ENCODE measurements around the gene CYFIP2. TPM values are rescaled to one million over a fixed set of nuclear protein-coding genes. Genes with fewer than 3 reads are reported as not detected.

CYFIP2 gene
- total and polyA plus RNA-seq, 4 experiments from 2014 or later = 317 to 516 (median 379) TPM

DNA sequence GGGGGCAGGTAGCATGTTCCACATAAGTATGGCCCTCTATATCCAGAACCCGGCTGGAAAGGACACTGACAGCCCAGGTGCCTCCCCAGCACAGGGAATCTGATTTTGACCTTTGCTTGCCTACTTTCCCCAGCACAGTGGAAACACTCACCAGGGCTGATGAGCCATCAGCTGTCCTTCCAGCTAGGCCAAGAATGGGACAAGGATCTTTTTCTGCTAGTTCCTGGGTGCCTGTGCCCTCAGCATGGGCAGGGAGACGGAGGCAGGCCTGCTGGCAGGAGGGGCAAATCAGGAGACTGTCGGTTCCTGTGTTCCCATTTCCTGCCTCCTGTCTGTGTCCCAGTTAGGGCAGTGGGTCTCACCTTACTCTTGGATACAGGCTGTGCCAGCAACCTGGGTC is 1.1 kb downstream of the CYFIP2 start:
- Mint-ChIP-seq H3K27me3 (no peaks in the 10 kb centered on the region), H3K4me3 (peak overlapping the region; percentile 93 to 97 (median 96)), H3K9me3 (no peaks in the 10 kb centered on the region), H3K4me1 (peaks cover 55 to 87% (median 71%) of the 10 kb centered on the region in 4 donors), H3K27ac (peak overlapping the region; percentile 93 to 98 (median 97)), H3K36me3 (peaks cover 23 to 35% of the 10 kb centered on the region in 2 donors)
- Histone ChIP-seq H3K27me3 (ENCODE audit: insufficient read depth, low read length) (no peaks in the 10 kb centered on the region), H3K4me3 (ENCODE audit: low read length in 2 of 2) (peak overlapping the region; percentile 62 to 73), H3K36me3 (ENCODE audit: insufficient read depth, low read length) (peaks cover 4% of the 10 kb centered on the region), H3K9me3 (ENCODE audit: control insufficient read depth in 1 of 2, low read length in 2 of 2) (no peaks in the 10 kb centered on the region), H3K4me1 (ENCODE audit: insufficient read depth, low read length) (peaks cover 77% of the 10 kb centered on the region), H3K27ac (ENCODE audit: low read depth, low read length) (peak overlapping the region; percentile 78)
- intact Hi-C loops (cut with micrococcal nuclease) = loop anchor here (2.0 kb wide), 2 partner anchors 16 to 124 kb away; partner anchors contain the start of gene MED7
- CTCF ChIA-PET (ENCODE audit: partially characterized antibody) = interaction anchor here (0.8 to 4.2 kb wide), 16 partner anchors 10 to 123 kb away, joined by 3 to 36 read pairs (median 4); no protein-coding TSS in a partner anchor
- DNase-seq = peak in 1 of 5 donors; percentile 39
- POLR2A ChIA-PET (ENCODE audit: partially characterized antibody) = interaction anchor here (0.5 to 9.7 kb wide), 21 partner anchors 14 to 124 kb away, joined by 3 to 193 read pairs (median 4); partner anchors contain the start of genes ITK and MED7

DNA sequence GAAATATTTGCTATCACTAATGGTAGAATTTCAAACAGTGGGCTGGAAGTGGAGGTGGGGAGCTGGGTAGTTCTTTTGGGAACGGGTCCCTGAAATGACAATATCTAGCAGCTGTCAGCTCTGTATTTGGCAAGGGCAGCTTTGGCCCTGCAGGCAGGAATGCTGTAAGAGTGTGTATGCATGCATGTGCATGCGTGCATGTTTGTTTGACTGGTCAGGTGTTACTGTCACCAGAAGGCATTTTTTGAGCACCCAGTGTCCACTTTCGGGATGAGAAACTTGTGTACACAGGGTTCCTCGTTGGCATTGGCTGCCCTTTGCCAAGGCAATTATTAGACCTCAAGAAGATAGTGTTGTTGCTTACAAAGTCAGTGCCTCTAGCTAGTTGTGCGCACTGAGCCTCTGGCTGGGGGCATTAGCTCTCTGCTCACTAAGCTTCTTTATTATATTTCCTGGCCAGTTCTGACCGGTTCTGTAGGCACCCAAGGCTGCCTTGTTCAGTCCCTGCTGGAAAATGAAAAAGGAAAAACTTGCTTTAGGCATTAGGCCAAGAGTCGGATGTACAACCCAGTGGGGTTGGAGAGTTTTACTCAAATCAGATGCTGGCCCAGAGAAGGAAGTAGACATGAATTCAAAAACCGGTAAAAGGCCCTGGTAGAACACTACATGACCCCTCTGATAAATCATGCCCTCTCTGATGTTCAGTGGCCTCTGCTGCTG is 2.0 kb downstream of the CYFIP2 start:
- Mint-ChIP-seq H3K27ac (peak overlapping the region; percentile 93 to 98 (median 97)), H3K27me3 (no peaks in the 10 kb centered on the region), H3K9me3 (no peaks in the 10 kb centered on the region), H3K4me1 (peaks cover 58 to 95% (median 76%) of the 10 kb centered on the region in 4 donors), H3K4me3 (peak overlapping the region; percentile 93 to 97 (median 96)), H3K36me3 (peaks cover 23 to 37% of the 10 kb centered on the region in 2 donors)
- POLR2A ChIA-PET (ENCODE audit: partially characterized antibody) = interaction anchor here (0.8 to 9.7 kb wide), 25 partner anchors 11 to 463 kb away, joined by 3 to 193 read pairs (median 4); partner anchors contain the start of genes ITK, MED7 and THG1L
- Histone ChIP-seq H3K4me1 (ENCODE audit: insufficient read depth, low read length) (peaks cover 86% of the 10 kb centered on the region), H3K27me3 (ENCODE audit: insufficient read depth, low read length) (no peaks in the 10 kb centered on the region), H3K9me3 (ENCODE audit: control insufficient read depth in 1 of 2, low read length in 2 of 2) (no peaks in the 10 kb centered on the region), H3K4me3 (ENCODE audit: low read length in 2 of 2) (peak overlapping the region; percentile 62 to 73), H3K36me3 (ENCODE audit: insufficient read depth, low read length) (peaks cover 4% of the 10 kb centered on the region), H3K27ac (ENCODE audit: low read depth, low read length) (peak overlapping the region; percentile 78)
- no peak for DNase-seq
- CTCF ChIA-PET (ENCODE audit: partially characterized antibody) = interaction anchor here (0.9 to 4.2 kb wide), 15 partner anchors 9 to 124 kb away, joined by 3 to 36 read pairs (median 6); no protein-coding TSS in a partner anchor
- intact Hi-C loops (cut with micrococcal nuclease) = loop anchor here (2.0 kb wide), 2 partner anchors 15 to 125 kb away; partner anchors contain the start of gene MED7

DNA sequence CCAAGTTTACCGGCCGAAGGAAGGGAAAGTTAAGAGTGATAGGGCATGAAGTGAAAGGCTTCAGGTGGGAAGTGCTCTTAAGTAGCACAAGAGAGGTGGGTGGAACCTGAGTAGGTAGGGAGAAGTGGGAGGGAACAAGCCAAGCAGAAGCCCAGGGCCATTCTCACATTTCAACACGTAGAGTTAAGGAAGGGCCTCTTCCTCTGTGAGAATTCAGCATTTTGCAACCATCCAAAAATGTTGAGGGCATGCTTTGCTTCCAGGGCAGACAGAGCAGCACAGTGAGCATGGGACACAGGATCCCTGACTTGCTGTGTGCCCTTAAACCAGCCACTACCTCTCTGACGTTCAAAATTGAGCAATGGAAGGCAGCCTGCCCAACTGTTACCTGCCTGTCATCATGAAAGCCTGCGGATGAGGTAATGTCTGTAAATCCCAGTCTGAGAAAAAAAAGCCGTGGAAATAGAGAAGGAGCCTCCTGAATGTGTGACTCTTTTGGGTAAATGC is 3.3 kb downstream of the CYFIP2 start:
- H3K27me3 ChIP-seq (ENCODE audit: insufficient read depth, low read length) = no peaks in the 10 kb centered on the region
- H3K36me3 ChIP-seq (ENCODE audit: insufficient read depth, low read length) = peaks cover 4% of the 10 kb centered on the region
- CTCF ChIA-PET (ENCODE audit: partially characterized antibody) = interaction anchor here (1.7 to 4.2 kb wide), 4 partner anchors 16 to 474 kb away, joined by 3 to 36 read pairs (median 16); partner anchors contain the start of gene LSM11
- peak overlapping the region in 1 of 2 donors; percentile 73 for H3K4me3 ChIP-seq (ENCODE audit: low read length in 2 of 2)
- H3K27me3 Mint-ChIP-seq = no peaks in the 10 kb centered on the region
- POLR2A ChIA-PET (ENCODE audit: partially characterized antibody) = interaction anchor here (0.6 to 9.7 kb wide), 8 partner anchors 16 to 110 kb away, joined by 3 to 193 read pairs (median 3); no protein-coding TSS in a partner anchor
- intact Hi-C loops (cut with micrococcal nuclease) = no loop called here
- no peaks in the 10 kb centered on the region for H3K9me3 ChIP-seq (ENCODE audit: control insufficient read depth in 1 of 2, low read length in 2 of 2)
- H3K27ac Mint-ChIP-seq = peak overlapping the region; percentile 90 to 98 (median 96)
- H3K4me3 Mint-ChIP-seq = peak overlapping the region; percentile 71 to 97 (median 96)
- H3K27ac ChIP-seq (ENCODE audit: low read depth, low read length) = peak overlapping the region; percentile 69
- peaks cover 63 to 95% (median 76%) of the 10 kb centered on the region in 4 donors for H3K4me1 Mint-ChIP-seq
- peaks cover 90% of the 10 kb centered on the region for H3K4me1 ChIP-seq (ENCODE audit: insufficient read depth, low read length)
- H3K36me3 Mint-ChIP-seq = peaks cover 23 to 41% of the 10 kb centered on the region in 2 donors
- DNase-seq = peak in 1 of 5 donors; percentile 59
- H3K9me3 Mint-ChIP-seq = no peaks in the 10 kb centered on the region

DNA sequence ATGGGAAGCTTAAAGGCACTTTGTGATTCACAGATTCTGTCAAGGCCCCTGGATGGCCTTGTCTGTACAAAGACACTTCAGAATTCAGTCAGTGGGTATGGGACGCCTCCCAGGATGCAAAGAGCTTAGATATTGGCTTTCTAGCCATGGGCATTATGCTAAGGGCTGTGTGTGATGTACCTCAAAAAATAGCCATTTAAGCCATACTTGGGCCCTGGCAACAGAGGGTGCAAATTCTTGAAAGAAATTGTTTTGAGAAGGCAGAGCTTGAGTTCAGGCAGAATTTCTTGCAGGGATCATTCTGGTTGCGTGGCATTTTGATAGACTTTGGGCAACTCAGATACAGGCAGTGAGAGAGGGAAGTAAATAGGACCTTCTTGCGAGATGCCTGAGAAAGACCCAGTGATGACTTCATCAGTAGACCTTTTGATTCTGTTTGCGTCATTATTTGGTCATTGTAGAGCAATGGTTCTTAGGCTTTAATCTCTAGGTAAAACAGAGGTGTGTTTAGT is 3.9 kb downstream of the CYFIP2 start:
- H3K27me3 Mint-ChIP-seq = no peaks in the 10 kb centered on the region
- H3K9me3 Mint-ChIP-seq = no peaks in the 10 kb centered on the region
- intact Hi-C loops (cut with micrococcal nuclease) = loop anchor here (5.0 kb wide), 1 partner anchor 73 kb away; no protein-coding TSS in a partner anchor
- H3K36me3 Mint-ChIP-seq = peaks cover 23 to 41% of the 10 kb centered on the region in 2 donors
- peaks cover 64 to 95% (median 77%) of the 10 kb centered on the region in 4 donors for H3K4me1 Mint-ChIP-seq
- H3K27me3 ChIP-seq (ENCODE audit: insufficient read depth, low read length) = no peaks in the 10 kb centered on the region
- POLR2A ChIA-PET (ENCODE audit: partially characterized antibody) = interaction anchor here (0.6 to 9.7 kb wide), 7 partner anchors 17 to 110 kb away, joined by 3 to 193 read pairs (median 3); no protein-coding TSS in a partner anchor
- H3K36me3 ChIP-seq (ENCODE audit: insufficient read depth, low read length) = peaks cover 4% of the 10 kb centered on the region
- no peaks in the 10 kb centered on the region for H3K9me3 ChIP-seq (ENCODE audit: control insufficient read depth in 1 of 2, low read length in 2 of 2)
- peak overlapping the region; percentile 69 for H3K27ac ChIP-seq (ENCODE audit: low read depth, low read length)
- peak overlapping the region; percentile 90 to 100 (median 96) for H3K27ac Mint-ChIP-seq
- no peak for DNase-seq
- CTCF ChIA-PET (ENCODE audit: partially characterized antibody) = interaction anchor here (1.7 to 4.2 kb wide), 2 partner anchors 17 to 474 kb away, joined by 3 to 36 read pairs; partner anchors contain the start of gene LSM11
- peak overlapping the region; percentile 32 to 97 (median 86) for H3K4me3 Mint-ChIP-seq
- H3K4me1 ChIP-seq (ENCODE audit: insufficient read depth, low read length) = peaks cover 89% of the 10 kb centered on the region
- no peak overlapping the region for H3K4me3 ChIP-seq (ENCODE audit: low read length in 2 of 2)

GRCh38 chr5:157270771-157271170 is 4.8 kb downstream of the CYFIP2 start:
- no peaks in the 10 kb centered on the region for H3K9me3 ChIP-seq (ENCODE audit: control insufficient read depth in 1 of 2, low read length in 2 of 2)
- intact Hi-C loops (cut with micrococcal nuclease) = loop anchor here (5.0 kb wide), 1 partner anchor 73 kb away; no protein-coding TSS in a partner anchor
- peak overlapping the region; percentile 69 for H3K27ac ChIP-seq (ENCODE audit: low read depth, low read length)
- POLR2A ChIA-PET (ENCODE audit: partially characterized antibody) = interaction anchor here (0.8 to 9.6 kb wide), 13 partner anchors 14 to 128 kb away, joined by 3 to 191 read pairs (median 21); partner anchors contain the start of genes ITK and MED7
- H3K4me1 Mint-ChIP-seq = peaks cover 65 to 91% (median 75%) of the 10 kb centered on the region in 4 donors
- peaks cover 4% of the 10 kb centered on the region for H3K36me3 ChIP-seq (ENCODE audit: insufficient read depth, low read length)
- H3K4me3 ChIP-seq (ENCODE audit: low read length in 2 of 2) = peak overlapping the region in 1 of 2 donors; percentile 33
- peaks cover 23 to 41% of the 10 kb centered on the region in 2 donors for H3K36me3 Mint-ChIP-seq
- H3K4me1 ChIP-seq (ENCODE audit: insufficient read depth, low read length) = peaks cover 90% of the 10 kb centered on the region
- CTCF ChIA-PET (ENCODE audit: partially characterized antibody) = interaction anchor here (1.0 to 3.8 kb wide), 2 partner anchors 17 to 122 kb away, joined by 3 to 34 read pairs; no protein-coding TSS in a partner anchor
- H3K9me3 Mint-ChIP-seq = no peaks in the 10 kb centered on the region
- peak overlapping the region; percentile 96 to 100 (median 98) for H3K27ac Mint-ChIP-seq
- DNase-seq = no peak
- H3K4me3 Mint-ChIP-seq = peak overlapping the region in 6 of 8 donors; percentile 38 to 97 (median 90)
- no peaks in the 10 kb centered on the region for H3K27me3 Mint-ChIP-seq
- H3K27me3 ChIP-seq (ENCODE audit: insufficient read depth, low read length) = no peaks in the 10 kb centered on the region

DNA sequence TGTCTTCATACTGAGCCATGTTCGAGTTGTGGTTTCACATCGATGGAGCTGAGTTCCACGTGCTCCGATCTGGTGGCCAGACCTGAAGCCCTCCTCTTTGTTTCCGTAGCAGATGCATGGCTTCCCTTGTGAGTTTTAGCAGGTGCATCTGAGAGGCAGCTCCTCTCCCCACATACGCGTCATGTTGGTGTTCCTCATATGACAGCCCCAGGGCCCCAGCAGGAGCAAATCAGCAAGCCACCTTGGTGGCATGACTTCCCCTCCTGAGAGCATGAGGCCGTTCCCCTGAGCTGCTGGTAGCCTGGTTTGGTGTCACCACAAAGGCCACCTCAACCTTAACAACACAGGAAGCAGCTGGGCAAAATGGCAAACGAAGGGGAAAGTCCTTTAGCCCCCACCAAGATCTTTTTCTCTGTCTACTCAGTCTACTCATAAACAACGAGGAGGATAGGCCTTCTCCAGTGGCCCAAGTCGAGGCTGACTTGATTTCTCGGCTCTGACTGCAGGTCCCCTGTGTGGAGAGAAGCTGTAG is 5.9 kb downstream of the CYFIP2 start:
- no peaks in the 10 kb centered on the region for H3K27me3 Mint-ChIP-seq
- peak overlapping the region; percentile 96 to 100 (median 98) for H3K27ac Mint-ChIP-seq
- ChIA-PET CTCF (ENCODE audit: partially characterized antibody) (interaction anchor here (0.9 to 3.8 kb wide), 18 partner anchors 14 to 471 kb away, joined by 3 to 34 read pairs (median 4); no protein-coding TSS in a partner anchor), POLR2A (ENCODE audit: partially characterized antibody) (interaction anchor here (0.8 to 9.6 kb wide), 33 partner anchors 9 to 471 kb away, joined by 3 to 191 read pairs (median 8); partner anchors contain the start of genes ITK, LSM11 and MED7)
- peaks cover 4% of the 10 kb centered on the region for H3K36me3 ChIP-seq (ENCODE audit: insufficient read depth, low read length)
- H3K4me1 Mint-ChIP-seq = peaks cover 73 to 96% (median 83%) of the 10 kb centered on the region in 4 donors
- H3K4me3 ChIP-seq (ENCODE audit: low read length in 2 of 2) = peak overlapping the region in 1 of 2 donors; percentile 33
- peaks cover 23 to 47% of the 10 kb centered on the region in 2 donors for H3K36me3 Mint-ChIP-seq
- H3K9me3 Mint-ChIP-seq = no peaks in the 10 kb centered on the region
- H3K4me3 Mint-ChIP-seq = peak overlapping the region; percentile 77 to 97 (median 86)
- H3K27ac ChIP-seq (ENCODE audit: low read depth, low read length) = peak overlapping the region; percentile 69
- no peaks in the 10 kb centered on the region for H3K27me3 ChIP-seq (ENCODE audit: insufficient read depth, low read length)
- H3K9me3 ChIP-seq (ENCODE audit: control insufficient read depth in 1 of 2, low read length in 2 of 2) = no peaks in the 10 kb centered on the region
- intact Hi-C loops (cut with micrococcal nuclease) = loop anchor here (1.0 to 5.0 kb wide), 2 partner anchors 9 to 75 kb away; no protein-coding TSS in a partner anchor
- H3K4me1 ChIP-seq (ENCODE audit: insufficient read depth, low read length) = peaks cover 99% of the 10 kb centered on the region
- peak; percentile 89 to 96 (median 93) for DNase-seq

Data from CD4-positive, alpha-beta memory T cell (primary cell).